SK-N-SH (cell line): ENCODE measurements around the gene WDHD1.

Experiments
- EP300 ChIP-seq, 2 experiments: IDR thresholded peaks; 2 replicates each; pipeline versions ENCODE4 v1.4.0 to v1.6.1; 2012; ENCODE audit warnings: borderline replicate concordance in 1 of 2, low read depth in 1 of 2, low read length in 1 of 2
- IRF3 ChIP-seq: fragments of 150-350 bp; IDR thresholded peaks from 2 replicates; pipeline ENCODE4 v1.6.1; 2016; ENCODE audit warnings: mild to moderate bottlenecking, low read depth, low read length
- MAX ChIP-seq: IDR thresholded peaks from 2 replicates; pipeline ENCODE4 v1.4.0; 2012; ENCODE audit warnings: low read depth
- POLR2AphosphoS5 ChIP-seq: IDR thresholded peaks from 2 replicates; pipeline ENCODE4 v1.6.1; 2012; ENCODE audit warnings: low read depth, low read length
- RCOR1 ChIP-seq: fragments of 150-350 bp; IDR thresholded peaks from 2 replicates; pipeline ENCODE4 v1.6.1; 2017; ENCODE audit warnings: antibody characterized with exemption, low read length
- RFX5 ChIP-seq: IDR thresholded peaks from 2 replicates; pipeline ENCODE4 v1.6.1; 2012; ENCODE audit warnings: mild to moderate bottlenecking, improper control_type of control experiment, low read length
- TAF1 ChIP-seq: IDR thresholded peaks from 2 replicates; pipeline ENCODE4 v1.6.1; 2012; ENCODE audit warnings: low read depth, mild to moderate bottlenecking, low read length, moderate library complexity, borderline replicate concordance
- TF ChIP-seq, protein P1 (sequence below): fragments of 200-600 bp; sonication (generic); IDR thresholded peaks from 2 replicates; pipeline ENCODE4 v1.6.1; 2017; ENCODE audit warnings: antibody characterized with exemption, mild to moderate bottlenecking, moderate library complexity

- TF ChIP-seq RFX5 (no peak), POLR2AphosphoS5 (no peak), RCOR1 (no peak), MAX (no peak), IRF3 (no peak), TAF1 (no peak), EP300 (IDR thresholded peaks at IDR 0.05; ENCODE audit: borderline replicate concordance in 1 of 2, low read depth in 1 of 2, low read length in 1 of 2) (no peak)
- TF ChIP-seq, protein P1, sequence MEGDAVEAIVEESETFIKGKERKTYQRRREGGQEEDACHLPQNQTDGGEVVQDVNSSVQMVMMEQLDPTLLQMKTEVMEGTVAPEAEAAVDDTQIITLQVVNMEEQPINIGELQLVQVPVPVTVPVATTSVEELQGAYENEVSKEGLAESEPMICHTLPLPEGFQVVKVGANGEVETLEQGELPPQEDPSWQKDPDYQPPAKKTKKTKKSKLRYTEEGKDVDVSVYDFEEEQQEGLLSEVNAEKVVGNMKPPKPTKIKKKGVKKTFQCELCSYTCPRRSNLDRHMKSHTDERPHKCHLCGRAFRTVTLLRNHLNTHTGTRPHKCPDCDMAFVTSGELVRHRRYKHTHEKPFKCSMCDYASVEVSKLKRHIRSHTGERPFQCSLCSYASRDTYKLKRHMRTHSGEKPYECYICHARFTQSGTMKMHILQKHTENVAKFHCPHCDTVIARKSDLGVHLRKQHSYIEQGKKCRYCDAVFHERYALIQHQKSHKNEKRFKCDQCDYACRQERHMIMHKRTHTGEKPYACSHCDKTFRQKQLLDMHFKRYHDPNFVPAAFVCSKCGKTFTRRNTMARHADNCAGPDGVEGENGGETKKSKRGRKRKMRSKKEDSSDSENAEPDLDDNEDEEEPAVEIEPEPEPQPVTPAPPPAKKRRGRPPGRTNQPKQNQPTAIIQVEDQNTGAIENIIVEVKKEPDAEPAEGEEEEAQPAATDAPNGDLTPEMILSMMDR = no peak
These were observed 482 bp downstream of the WDHD1 start for GRCh38 chr14:55026441-55026792.
